NK-92 treated with Interleukin-12 subunit alpha and Interleukin-12 subunit beta, amount 100 ng/mL, for 24 hours (cell line): ENCODE measurements around the gene STRN3.
"Not testable (repeated sequence)": the region's sequence is repeated elsewhere in the genome, so short reads cannot be mapped to it uniquely, and the experiment has no call there.

Experiments used
- DNase-seq: peaks from one replicate; lab custom pipeline; 2025; lab: John Stamatoyannopoulos, UW

The STRN3 gene

GRCh38 chr14:31026077-31026449, at the start of gene STRN3:
Gene STRN3, minus strand, starts transcription at chr14:31026379. Its CDS starts 194 bp downstream, at chr14:31026185.
- DNase-seq: no peak

- no peak for DNase-seq
These were observed 49.0 kb upstream of the STRN3 start for GRCh38 chr14:31075144-31075543.

GRCh38 chr14:31071151-31071550, 45.0 kb upstream of the STRN3 start:
- DNase-seq: no peak

- no peak for DNase-seq
These were observed 44.3 kb upstream of the STRN3 start for GRCh38 chr14:31070431-31070830.

- no peak for DNase-seq
These were observed 43.2 kb upstream of the STRN3 start for GRCh38 chr14:31069343-31069742.

- no peak for DNase-seq
These were observed 42.1 kb upstream of the STRN3 start for GRCh38 chr14:31068235-31068634.

GRCh38 chr14:31062908-31063307, 36.7 kb upstream of the STRN3 start:
- not testable (repeated sequence) for DNase-seq

GRCh38 chr14:31060253-31060875, 34.2 kb upstream of the STRN3 start:
- no peak for DNase-seq

GRCh38 chr14:31059152-31059924, 33.2 kb upstream of the STRN3 start:
- DNase-seq: no peak

GRCh38 chr14:31057701-31058364, 31.7 kb upstream of the STRN3 start:
- no peak for DNase-seq

- DNase-seq: no peak
These were observed 30.9 kb upstream of the STRN3 start for GRCh38 chr14:31057035-31057434.

GRCh38 chr14:31052905-31053586, 26.9 kb upstream of the STRN3 start:
- not testable (repeated sequence) for DNase-seq

- DNase-seq: no peak
These were observed 25.3 kb upstream of the STRN3 start for GRCh38 chr14:31051511-31051910.

- DNase-seq: no peak
These were observed 24.8 kb upstream of the STRN3 start for GRCh38 chr14:31051023-31051422.

- DNase-seq: no peak
These were observed 21.3 kb upstream of the STRN3 start for GRCh38 chr14:31047503-31047902.

- no peak for DNase-seq
These were observed 19.4 kb upstream of the STRN3 start for GRCh38 chr14:31045501-31046080.

- DNase-seq: no peak
These were observed 17.2 kb upstream of the STRN3 start for GRCh38 chr14:31043379-31043778.

- not testable (repeated sequence) for DNase-seq
These were observed 16.7 kb upstream of the STRN3 start for GRCh38 chr14:31042893-31043292.

- no peak for DNase-seq
These were observed 16.1 kb upstream of the STRN3 start for GRCh38 chr14:31042300-31042699.

GRCh38 chr14:31038521-31039166, 12.5 kb upstream of the STRN3 start:
- DNase-seq: no peak

GRCh38 chr14:31037709-31038221, 11.6 kb upstream of the STRN3 start:
- DNase-seq: no peak
